Mesenchymal stem cell (in vitro differentiated cells and primary cell): ENCODE measurements around the gene MTFMT.
A peak's percentile ranks its signal among the peaks of the same experiment; 100 is the strongest.

Experiments used
- DNase-seq: peaks from one replicate; pipeline ENCODE4 v3.0.0-alpha.2; 2013
- H2AFZ ChIP-seq: one replicate; pipeline ENCODE4 v1.6.1; 2013; ENCODE audit warnings: low read depth, mild to moderate bottlenecking, control low read depth, inconsistent platforms, low read length, moderate library complexity
- H2AK5ac ChIP-seq: 2 replicates; pipeline ENCODE4 v1.6.1; 2013; ENCODE audit warnings: low read length, moderate library complexity, mild to moderate bottlenecking, inconsistent platforms; ENCODE audit not compliant: severe bottlenecking
- H2BK120ac ChIP-seq: one replicate; pipeline ENCODE4 v1.6.1; 2013; ENCODE audit warnings: low read depth, mild to moderate bottlenecking, inconsistent platforms, low read length, moderate library complexity
- H2BK12ac ChIP-seq, 2 experiments: one replicate each; pipeline ENCODE4 v1.6.1; 2013; ENCODE audit warnings: inconsistent platforms in 2 of 2, low read length in 2 of 2, mild to moderate bottlenecking in 2 of 2, moderate library complexity in 2 of 2, control low read depth in 1 of 2
- H2BK15ac ChIP-seq: one replicate; pipeline ENCODE4 v1.6.1; 2013; ENCODE audit warnings: mild to moderate bottlenecking, low read depth, inconsistent platforms; ENCODE audit not compliant: poor library complexity, severe bottlenecking
- H2BK5ac ChIP-seq: 2 replicates; pipeline ENCODE4 v1.6.1; 2013; ENCODE audit warnings: low read depth, mild to moderate bottlenecking, low read length, control low read depth, inconsistent platforms; ENCODE audit not compliant: poor library complexity, severe bottlenecking
- H3K14ac ChIP-seq, 2 experiments: one replicate each; pipeline ENCODE4 v1.6.1; 2013; ENCODE audit warnings: inconsistent platforms in 2 of 2, low read length in 2 of 2, control low read depth in 1 of 2, mild to moderate bottlenecking in 1 of 2, moderate library complexity in 1 of 2
- H3K18ac ChIP-seq, 2 experiments: one replicate each; pipeline ENCODE4 v1.6.1; 2013; ENCODE audit warnings: inconsistent platforms in 2 of 2, low read length in 2 of 2, control low read depth in 1 of 2, low read depth in 1 of 2, mild to moderate bottlenecking in 1 of 2
- H3K23ac ChIP-seq, 2 experiments: one replicate each; pipeline ENCODE4 v1.6.1; 2013; ENCODE audit warnings: inconsistent platforms in 2 of 2, low read length in 2 of 2, mild to moderate bottlenecking in 2 of 2, moderate library complexity in 2 of 2, control low read depth in 1 of 2
- H3K27ac ChIP-seq: 2 replicates; pipeline ENCODE4 v1.5.1; 2013; ENCODE audit warnings: mild to moderate bottlenecking, moderate library complexity, low read length, control low read depth, inconsistent platforms; ENCODE audit not compliant: poor library complexity, severe bottlenecking
- H3K27me3 ChIP-seq, 2 experiments: 2 replicates each; pipeline versions ENCODE4 v1.6.1 to v1.7.0; 2013; ENCODE audit warnings: low read length in 2 of 2, mild to moderate bottlenecking in 2 of 2, moderate library complexity in 2 of 2, control low read depth in 1 of 2, inconsistent platforms in 1 of 2; ENCODE audit not compliant: control insufficient read depth in 1 of 2, insufficient read depth in 1 of 2
- H3K36me3 ChIP-seq, 2 experiments: 2 replicates each; pipeline versions ENCODE4 v1.6.1 to v1.7.0; 2013; ENCODE audit warnings: low read length in 2 of 2, control low read depth in 1 of 2, inconsistent platforms in 1 of 2, low read depth in 1 of 2, mild to moderate bottlenecking in 1 of 2; ENCODE audit not compliant: insufficient read depth in 2 of 2, control insufficient read depth in 1 of 2
- H3K4ac ChIP-seq, 2 experiments: one replicate each; pipeline ENCODE4 v1.6.1; 2013; ENCODE audit warnings: inconsistent platforms in 2 of 2, low read length in 2 of 2, mild to moderate bottlenecking in 2 of 2, moderate library complexity in 2 of 2, control low read depth in 1 of 2, low read depth in 1 of 2
- H3K4me1 ChIP-seq: 2 replicates; pipeline ENCODE4 v1.6.1; 2013; ENCODE audit warnings: low read depth, low read length, control low read depth; ENCODE audit not compliant: control insufficient read depth, insufficient read depth
- H3K4me2 ChIP-seq: 2 replicates; pipeline ENCODE4 v1.6.1; 2013; ENCODE audit warnings: low read length, mild to moderate bottlenecking, inconsistent platforms; ENCODE audit not compliant: poor library complexity, severe bottlenecking
- H3K4me3 ChIP-seq, 2 experiments: 2 replicates each; pipeline versions ENCODE4 v1.5.1 to v1.7.0; 2013; ENCODE audit warnings: low read length in 2 of 2, mild to moderate bottlenecking in 2 of 2, control low read depth in 1 of 2, low read depth in 1 of 2; ENCODE audit not compliant: insufficient read depth in 1 of 2
- H3K79me1 ChIP-seq: replicated peaks from 2 replicates; pipeline ENCODE4 v1.6.1; 2013; ENCODE audit warnings: mild to moderate bottlenecking, control low read depth, low read length, inconsistent platforms; ENCODE audit not compliant: poor library complexity, severe bottlenecking
- H3K9ac ChIP-seq: 2 replicates; pipeline ENCODE4 v1.7.0; 2013; ENCODE audit warnings: mild to moderate bottlenecking, low read length, moderate library complexity
- H3K9me3 ChIP-seq: 2 replicates; pipeline ENCODE4 v1.7.0; 2013; ENCODE audit warnings: mild to moderate bottlenecking, low read length; ENCODE audit not compliant: control insufficient read depth
- H4K8ac ChIP-seq: one replicate; pipeline ENCODE4 v1.6.1; 2013; ENCODE audit warnings: inconsistent platforms, mild to moderate bottlenecking, low read length, moderate library complexity
- H4K91ac ChIP-seq: one replicate; pipeline ENCODE4 v1.6.1; 2013; ENCODE audit warnings: mild to moderate bottlenecking, low read length, inconsistent platforms
- WGBS: methylation state at CpG from one replicate; pipeline ENCODE4 v1.1.7; 2013; ENCODE audit warnings: mixed read lengths; 5-methylcytosine and 5-hydroxymethylcytosine counted together

The MTFMT gene

DNA sequence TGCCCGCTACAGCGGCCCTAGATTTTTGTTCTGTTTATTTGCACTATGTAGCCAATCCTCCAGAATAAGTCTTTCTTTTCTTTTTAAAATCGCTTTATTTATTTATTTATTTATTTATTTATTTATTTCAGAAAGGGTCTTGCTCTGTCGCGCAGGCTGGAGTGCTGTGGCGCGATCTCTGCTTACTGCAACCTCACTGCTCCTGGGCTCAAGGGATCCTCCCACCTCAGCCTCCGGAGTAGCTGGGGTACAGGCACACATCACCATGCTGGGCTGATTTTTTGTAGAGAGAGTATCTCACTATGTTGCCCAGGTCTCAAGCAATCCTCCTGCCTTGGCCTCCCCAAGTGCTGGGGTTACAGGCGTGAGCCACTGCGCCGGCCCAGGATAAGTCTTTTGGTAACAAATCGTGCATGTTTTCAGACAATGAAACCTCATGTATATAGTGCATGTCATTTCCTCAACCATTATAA, 333 bp upstream of the MTFMT start:
- H3K18ac ChIP-seq, result no peak overlapping the region
- no peak overlapping the region for H2AK5ac ChIP-seq
- peaks cover 11% of the 10 kb centered on the region for H3K4me1 ChIP-seq
- H3K23ac ChIP-seq, result no peak overlapping the region
- no peak overlapping the region for H3K4me3 ChIP-seq
- peaks cover 0 to 22% of the 10 kb centered on the region in 2 experiments for H3K36me3 ChIP-seq
- H2BK5ac ChIP-seq, result no peak overlapping the region
- no peak overlapping the region for H2BK120ac ChIP-seq
- WGBS, result 98% methylated on average over 8 of the region's 12 CpGs
- H3K4me2 ChIP-seq, result no peak overlapping the region
- DNase-seq, result no peak
- no peaks in the 10 kb centered on the region for H3K9me3 ChIP-seq
- no peak overlapping the region for H2BK12ac ChIP-seq
- H4K8ac ChIP-seq, result peak overlapping the region; percentile 62
- H3K27ac ChIP-seq, result no peak overlapping the region
- H3K9ac ChIP-seq, result no peak overlapping the region
- no peak overlapping the region for H3K4ac ChIP-seq
- no peak overlapping the region for H2AFZ ChIP-seq
- H3K27me3 ChIP-seq, result peaks cover 0 to 5% of the 10 kb centered on the region in 2 experiments
- no peak overlapping the region for H3K14ac ChIP-seq
- H4K91ac ChIP-seq, result no peak overlapping the region
- peaks cover 12% of the 10 kb centered on the region for H3K79me1 ChIP-seq
- no peak overlapping the region for H2BK15ac ChIP-seq

DNA sequence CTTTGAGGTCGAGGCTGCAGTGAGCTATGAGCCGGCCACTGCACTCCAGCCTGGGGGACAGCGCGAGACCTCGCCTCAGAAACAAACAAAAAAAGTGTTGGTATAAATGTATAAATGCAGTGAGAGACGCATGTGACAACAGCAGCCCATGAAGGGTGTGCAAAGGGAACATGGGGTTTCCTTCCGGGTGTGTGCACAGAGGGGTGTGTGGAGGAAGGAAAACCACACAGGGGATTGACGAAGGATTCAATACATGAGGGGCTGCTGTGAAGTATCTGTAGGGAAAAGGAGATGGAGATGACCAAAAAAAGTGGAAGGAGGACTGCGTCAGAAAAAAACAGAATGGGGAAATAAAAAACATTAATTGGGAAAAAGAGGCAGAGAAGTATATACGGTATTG, 1.1 kb downstream of the MTFMT start:
- no peak overlapping the region for H2BK120ac ChIP-seq
- H3K36me3 ChIP-seq, result peaks cover 0 to 35% of the 10 kb centered on the region in 2 experiments
- H2AK5ac ChIP-seq, result no peak overlapping the region
- H3K4ac ChIP-seq, result peak overlapping the region in 1 of 2 experiments; percentile 69
- no peak overlapping the region for H4K91ac ChIP-seq
- no peak overlapping the region for H2BK15ac ChIP-seq
- no peak overlapping the region for H2BK5ac ChIP-seq
- H3K27ac ChIP-seq, result no peak overlapping the region
- no peak for DNase-seq
- H2BK12ac ChIP-seq, result no peak overlapping the region
- H3K4me2 ChIP-seq, result peak overlapping the region; percentile 23
- H3K4me1 ChIP-seq, result peaks cover 11% of the 10 kb centered on the region
- no peak overlapping the region for H3K23ac ChIP-seq
- peak overlapping the region; percentile 33 for H4K8ac ChIP-seq
- peak overlapping the region; percentile 87 for H3K9ac ChIP-seq
- H3K18ac ChIP-seq, result no peak overlapping the region
- H3K9me3 ChIP-seq, result no peaks in the 10 kb centered on the region
- H3K79me1 ChIP-seq, result peaks cover 15% of the 10 kb centered on the region
- WGBS, result 84% methylated on average over 9 of the region's 10 CpGs
- no peak overlapping the region for H3K14ac ChIP-seq
- peak overlapping the region in 1 of 2 experiments; percentile 95 for H3K4me3 ChIP-seq
- H2AFZ ChIP-seq, result no peak overlapping the region
- H3K27me3 ChIP-seq, result peaks cover 0 to 5% of the 10 kb centered on the region in 2 experiments

- Histone ChIP-seq H3K9me3 (no peaks in the 10 kb centered on the region), H4K8ac (no peak overlapping the region), H3K4me3 (peak overlapping the region in 1 of 2 experiments; percentile 95), H2AFZ (no peak overlapping the region), H3K27me3 (peaks cover 0 to 5% of the 10 kb centered on the region in 2 experiments), H2AK5ac (no peak overlapping the region), H3K79me1 (peaks cover 16% of the 10 kb centered on the region), H4K91ac (no peak overlapping the region), H2BK120ac (no peak overlapping the region), H3K4me2 (no peak overlapping the region), H3K23ac (no peak overlapping the region), H3K36me3 (peaks cover 0 to 41% of the 10 kb centered on the region in 2 experiments), H2BK15ac (no peak overlapping the region), H3K4me1 (peaks cover 8% of the 10 kb centered on the region), H3K9ac (no peak overlapping the region), H2BK5ac (no peak overlapping the region), H2BK12ac (no peak overlapping the region), H3K14ac (no peak overlapping the region), H3K18ac (no peak overlapping the region), H3K4ac (no peak overlapping the region), H3K27ac (no peak overlapping the region)
- no peak for DNase-seq
- 100% methylated on average over 1 of the region's 1 CpG for WGBS
Observed at GRCh38 chr15:65027593-65027992, 1.8 kb downstream of the MTFMT start.

DNA sequence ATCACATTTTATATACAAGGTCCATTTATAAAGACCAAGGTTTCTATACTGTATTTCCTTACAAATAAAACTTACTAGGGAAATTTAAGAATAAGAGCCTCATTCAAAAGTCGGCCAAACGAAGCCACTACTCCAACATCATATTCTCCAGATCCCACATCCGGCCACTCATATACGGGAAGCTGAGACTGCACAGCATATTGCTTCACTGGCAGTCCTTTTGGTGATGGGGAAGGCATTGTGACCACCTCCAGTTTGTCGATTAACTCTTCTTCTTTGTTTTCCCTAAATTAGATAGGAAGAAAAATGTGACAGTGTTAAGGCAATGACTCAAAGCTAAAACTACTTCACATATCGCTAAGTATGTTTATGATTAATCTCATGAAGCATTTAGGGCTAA, 2.7 kb downstream of the MTFMT start:
- 95% methylated on average over 4 of the region's 6 CpGs for WGBS
- no peak overlapping the region for H3K14ac ChIP-seq
- no peak for DNase-seq

More for the DNA sequence above, 2.7 kb downstream of the MTFMT start:
- Histone ChIP-seq H2BK12ac (no peak overlapping the region), H2BK120ac (no peak overlapping the region), H3K4ac (no peak overlapping the region), H2BK15ac (no peak overlapping the region), H2AK5ac (no peak overlapping the region), H3K27me3 (no peaks in the 10 kb centered on the region), H3K36me3 (peaks cover 2 to 49% of the 10 kb centered on the region in 2 experiments), H3K18ac (no peak overlapping the region), H3K4me3 (no peak overlapping the region), H3K27ac (no peak overlapping the region), H4K91ac (no peak overlapping the region), H2AFZ (no peak overlapping the region), H4K8ac (no peak overlapping the region), H3K79me1 (peaks cover 16% of the 10 kb centered on the region), H3K4me1 (peaks cover 8% of the 10 kb centered on the region), H3K4me2 (no peak overlapping the region), H3K9me3 (no peaks in the 10 kb centered on the region), H2BK5ac (no peak overlapping the region), H3K9ac (no peak overlapping the region), H3K23ac (no peak overlapping the region)
